ENCODE measurements around the gene SYT9. TPM values are rescaled to one million over a fixed set of nuclear protein-coding genes. Genes with fewer than 3 reads are reported as not detected.

The SYT9 gene
- total and polyA plus RNA-seq, 8 donors, result 0.10 to 0.89 (median 0.31) TPM; not detected in 3

GRCh38 chr11:7246179-7246578 lies 5.5 kb upstream of the SYT9 start:
- Histone ChIP-seq H3K27me3 (peaks cover 0 to 8% (median under 1%) of the 10 kb centered on the region in 3 donors), H3K27ac (no peak overlapping the region), H3K9me3 (no peaks in the 10 kb centered on the region), H3K36me3 (no peaks in the 10 kb centered on the region), H3K4me3 (no peak overlapping the region), H3K4me1 (peaks cover 0 to under 1% (median under 1%) of the 10 kb centered on the region in 4 donors)
- DNase-seq, result no peak
- intact Hi-C loops (cut with DNase I; ENCODE audit: low total_unique reads), result no loop called here
- 12 to 38% (median 28%) methylated on average over 1 of the region's 1 CpG for WGBS, 5 donors
- TF ChIP-seq POLR2AphosphoS5 (IDR thresholded peaks at IDR 0.05) (no peak), POLR2A (IDR thresholded peaks at IDR 0.05) (no peak), EP300 (IDR thresholded peaks at IDR 0.05) (no peak)
- TF ChIP-seq, protein P1, sequence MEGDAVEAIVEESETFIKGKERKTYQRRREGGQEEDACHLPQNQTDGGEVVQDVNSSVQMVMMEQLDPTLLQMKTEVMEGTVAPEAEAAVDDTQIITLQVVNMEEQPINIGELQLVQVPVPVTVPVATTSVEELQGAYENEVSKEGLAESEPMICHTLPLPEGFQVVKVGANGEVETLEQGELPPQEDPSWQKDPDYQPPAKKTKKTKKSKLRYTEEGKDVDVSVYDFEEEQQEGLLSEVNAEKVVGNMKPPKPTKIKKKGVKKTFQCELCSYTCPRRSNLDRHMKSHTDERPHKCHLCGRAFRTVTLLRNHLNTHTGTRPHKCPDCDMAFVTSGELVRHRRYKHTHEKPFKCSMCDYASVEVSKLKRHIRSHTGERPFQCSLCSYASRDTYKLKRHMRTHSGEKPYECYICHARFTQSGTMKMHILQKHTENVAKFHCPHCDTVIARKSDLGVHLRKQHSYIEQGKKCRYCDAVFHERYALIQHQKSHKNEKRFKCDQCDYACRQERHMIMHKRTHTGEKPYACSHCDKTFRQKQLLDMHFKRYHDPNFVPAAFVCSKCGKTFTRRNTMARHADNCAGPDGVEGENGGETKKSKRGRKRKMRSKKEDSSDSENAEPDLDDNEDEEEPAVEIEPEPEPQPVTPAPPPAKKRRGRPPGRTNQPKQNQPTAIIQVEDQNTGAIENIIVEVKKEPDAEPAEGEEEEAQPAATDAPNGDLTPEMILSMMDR (IDR thresholded peaks at IDR 0.05), result no peak

DNA sequence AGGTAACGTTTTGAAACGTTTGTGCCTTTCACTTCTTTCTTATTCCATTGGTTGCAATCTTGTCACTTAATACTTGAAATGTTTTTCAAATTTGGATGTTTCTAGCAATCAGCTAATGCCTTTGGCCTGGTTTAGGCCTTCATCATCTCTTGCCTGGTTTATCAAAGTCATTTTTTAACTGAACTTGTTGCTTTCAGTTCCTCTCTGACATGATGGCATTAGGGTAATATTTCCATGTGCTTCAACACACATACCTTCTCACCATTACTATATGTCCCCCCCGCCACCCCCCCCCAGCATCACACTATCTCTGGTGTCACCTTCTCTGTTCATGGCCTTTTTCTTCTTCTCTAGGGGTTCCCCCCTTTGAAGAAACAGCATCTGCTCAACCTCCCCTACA lies 1.5 kb upstream of the SYT9 start:
- TF ChIP-seq, protein P1 (IDR thresholded peaks at IDR 0.05), result no peak
- TF ChIP-seq EP300 (IDR thresholded peaks at IDR 0.05) (no peak), POLR2AphosphoS5 (IDR thresholded peaks at IDR 0.05) (no peak), POLR2A (IDR thresholded peaks at IDR 0.05) (no peak)
- Histone ChIP-seq H3K9me3 (no peaks in the 10 kb centered on the region), H3K27ac (no peak overlapping the region), H3K36me3 (no peaks in the 10 kb centered on the region), H3K4me3 (no peak overlapping the region), H3K4me1 (peaks cover 9 to 21% (median 18%) of the 10 kb centered on the region in 4 donors), H3K27me3 (peaks cover 4 to 44% (median 20%) of the 10 kb centered on the region in 3 donors)
- DNase-seq, result no peak
- 66 to 88% (median 77%) methylated on average over 3 of the region's 3 CpGs for WGBS, 5 donors
- intact Hi-C loops (cut with DNase I; ENCODE audit: low total_unique reads), result no loop called here

DNA sequence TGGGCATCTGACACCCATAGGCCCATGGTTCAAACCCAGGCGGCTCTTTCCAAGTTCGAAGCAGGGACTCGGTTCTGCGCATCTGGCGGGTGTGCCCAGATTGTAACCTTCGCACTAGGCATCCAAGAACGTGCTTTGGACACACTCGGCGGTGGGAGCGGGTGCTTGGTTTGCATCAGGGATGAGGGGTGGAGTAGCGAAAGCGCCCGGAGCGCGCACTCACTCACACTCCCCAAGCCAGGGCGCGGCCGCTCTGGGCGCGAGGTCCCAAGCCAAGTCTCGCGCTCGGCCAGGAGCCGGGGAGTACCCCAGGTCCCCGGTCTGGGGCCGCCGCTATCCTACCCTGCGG lies 243 bp upstream of the SYT9 start:
- no peak overlapping the region for H3K27ac ChIP-seq
- TF ChIP-seq POLR2AphosphoS5 (IDR thresholded peaks at IDR 0.05) (no peak), POLR2A (IDR thresholded peaks at IDR 0.05) (no peak), EP300 (IDR thresholded peaks at IDR 0.05) (no peak)
- TF ChIP-seq, protein P1 (IDR thresholded peaks at IDR 0.05), result no peak
- peak overlapping the region; percentile 46 to 64 (median 59) for H3K4me3 ChIP-seq
- H3K27me3 ChIP-seq, result peaks cover 4 to 44% (median 20%) of the 10 kb centered on the region in 3 donors
- DNase-seq, result no peak
- no peaks in the 10 kb centered on the region for H3K9me3 ChIP-seq
- no peaks in the 10 kb centered on the region for H3K36me3 ChIP-seq
- 3 to 10% (median 6%) methylated on average over 11 to 28 of the region's 28 CpGs for WGBS, 5 donors
- intact Hi-C loops (cut with DNase I; ENCODE audit: low total_unique reads), result no loop called here
- H3K4me1 ChIP-seq, result peaks cover 9 to 21% (median 18%) of the 10 kb centered on the region in 4 donors

- WGBS, 5 donors, result 7 to 14% (median 10%) methylated on average over 15 to 33 of the region's 33 CpGs
- peak overlapping the region; percentile 46 to 64 (median 59) for H3K4me3 ChIP-seq
- H3K36me3 ChIP-seq, result no peaks in the 10 kb centered on the region
- H3K9me3 ChIP-seq, result no peaks in the 10 kb centered on the region
- H3K4me1 ChIP-seq, result peaks cover 9 to 21% (median 18%) of the 10 kb centered on the region in 4 donors
- intact Hi-C loops (cut with DNase I; ENCODE audit: low total_unique reads), result no loop called here
- TF ChIP-seq, protein P1 (IDR thresholded peaks at IDR 0.05), result no peak
- H3K27me3 ChIP-seq, result peaks cover 4 to 44% (median 20%) of the 10 kb centered on the region in 3 donors
- peak in 1 of 2 donors; percentile 11 for DNase-seq
- no peak overlapping the region for H3K27ac ChIP-seq
Measured at GRCh38 chr11:7252683-7253213, 1.0 kb downstream of the SYT9 start.

All from stomach (tissue), 9 donors.